ENCODE measurements around the gene CCDC85A. TPM values are rescaled to one million over a fixed set of nuclear protein-coding genes. Genes with fewer than 3 reads are reported as not detected.

The CCDC85A gene
- polyA plus RNA-seq, 1 donor from 2014 or later = 24.7 TPM

DNA sequence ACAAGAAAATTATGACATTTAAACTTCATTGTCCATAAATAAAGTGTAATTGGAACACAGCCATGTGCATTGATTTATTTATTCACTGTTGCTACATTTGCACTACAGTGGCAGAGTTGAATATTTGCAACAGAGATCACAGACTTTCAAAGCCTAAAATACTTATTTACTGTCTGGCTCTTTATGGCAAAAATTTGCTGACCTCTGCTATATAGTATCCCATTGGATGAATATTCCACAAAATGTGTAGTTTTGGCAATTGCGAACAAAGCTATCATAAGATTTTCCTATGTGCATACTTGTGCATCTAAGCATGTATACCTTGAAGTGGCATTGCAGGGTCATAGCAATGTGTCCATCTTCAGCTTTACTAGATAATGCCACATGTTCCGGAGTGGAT lies 32.1 kb downstream of the CCDC85A start:
- H3K27ac ChIP-seq (ENCODE audit: low read length) = no peak overlapping the region
- H4K20me1 ChIP-seq (ENCODE audit: insufficient read depth) = no peaks in the 10 kb centered on the region
- H3K4me3 ChIP-seq (ENCODE audit: low read length) = no peak overlapping the region
- no peak overlapping the region for H2AFZ ChIP-seq (ENCODE audit: low read depth, low read length)
- no peaks in the 10 kb centered on the region for H3K9me3 ChIP-seq (ENCODE audit: low read length)
- no peaks in the 10 kb centered on the region for H3K9me2 ChIP-seq (ENCODE audit: insufficient read depth, low read length)
- H3K36me3 ChIP-seq (ENCODE audit: insufficient read depth, low read length) = no peaks in the 10 kb centered on the region
- H3K79me2 ChIP-seq (replicated peaks; ENCODE audit: insufficient read depth, low read length) = no peaks in the 10 kb centered on the region
- H3K4me2 ChIP-seq (ENCODE audit: low read length) = no peak overlapping the region
- no peaks in the 10 kb centered on the region for H3K27me3 ChIP-seq (ENCODE audit: insufficient read depth, low read depth, low read length)
- no peaks in the 10 kb centered on the region for H3F3A ChIP-seq (ENCODE audit: insufficient read depth, low read length, poor library complexity, severe bottlenecking)
- TF ChIP-seq POLR2AphosphoS5 (IDR thresholded peaks at IDR 0.05) (no peak), SMC3 (conservative IDR thresholded peaks at IDR 0.05; ENCODE audit: poor library complexity) (no peak), MXI1 (conservative IDR thresholded peaks at IDR 0.05; ENCODE audit: poor library complexity, severe bottlenecking) (no peak), TAF1 (IDR thresholded peaks at IDR 0.05; ENCODE audit: low read depth) (no peak), RAD21 (conservative IDR thresholded peaks at IDR 0.05) (no peak), EP300 (conservative IDR thresholded peaks at IDR 0.05; ENCODE audit: poor library complexity, severe bottlenecking) (no peak), EZH2 (IDR thresholded peaks at IDR 0.05; ENCODE audit: borderline replicate concordance, insufficient read depth, low read length, poor library complexity, severe bottlenecking) (no peak)
- TF ChIP-seq, protein P1, sequence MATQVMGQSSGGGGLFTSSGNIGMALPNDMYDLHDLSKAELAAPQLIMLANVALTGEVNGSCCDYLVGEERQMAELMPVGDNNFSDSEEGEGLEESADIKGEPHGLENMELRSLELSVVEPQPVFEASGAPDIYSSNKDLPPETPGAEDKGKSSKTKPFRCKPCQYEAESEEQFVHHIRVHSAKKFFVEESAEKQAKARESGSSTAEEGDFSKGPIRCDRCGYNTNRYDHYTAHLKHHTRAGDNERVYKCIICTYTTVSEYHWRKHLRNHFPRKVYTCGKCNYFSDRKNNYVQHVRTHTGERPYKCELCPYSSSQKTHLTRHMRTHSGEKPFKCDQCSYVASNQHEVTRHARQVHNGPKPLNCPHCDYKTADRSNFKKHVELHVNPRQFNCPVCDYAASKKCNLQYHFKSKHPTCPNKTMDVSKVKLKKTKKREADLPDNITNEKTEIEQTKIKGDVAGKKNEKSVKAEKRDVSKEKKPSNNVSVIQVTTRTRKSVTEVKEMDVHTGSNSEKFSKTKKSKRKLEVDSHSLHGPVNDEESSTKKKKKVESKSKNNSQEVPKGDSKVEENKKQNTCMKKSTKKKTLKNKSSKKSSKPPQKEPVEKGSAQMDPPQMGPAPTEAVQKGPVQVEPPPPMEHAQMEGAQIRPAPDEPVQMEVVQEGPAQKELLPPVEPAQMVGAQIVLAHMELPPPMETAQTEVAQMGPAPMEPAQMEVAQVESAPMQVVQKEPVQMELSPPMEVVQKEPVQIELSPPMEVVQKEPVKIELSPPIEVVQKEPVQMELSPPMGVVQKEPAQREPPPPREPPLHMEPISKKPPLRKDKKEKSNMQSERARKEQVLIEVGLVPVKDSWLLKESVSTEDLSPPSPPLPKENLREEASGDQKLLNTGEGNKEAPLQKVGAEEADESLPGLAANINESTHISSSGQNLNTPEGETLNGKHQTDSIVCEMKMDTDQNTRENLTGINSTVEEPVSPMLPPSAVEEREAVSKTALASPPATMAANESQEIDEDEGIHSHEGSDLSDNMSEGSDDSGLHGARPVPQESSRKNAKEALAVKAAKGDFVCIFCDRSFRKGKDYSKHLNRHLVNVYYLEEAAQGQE (IDR thresholded peaks at IDR 0.05; ENCODE audit: borderline replicate concordance) = no peak
- TF ChIP-seq, protein P2, sequence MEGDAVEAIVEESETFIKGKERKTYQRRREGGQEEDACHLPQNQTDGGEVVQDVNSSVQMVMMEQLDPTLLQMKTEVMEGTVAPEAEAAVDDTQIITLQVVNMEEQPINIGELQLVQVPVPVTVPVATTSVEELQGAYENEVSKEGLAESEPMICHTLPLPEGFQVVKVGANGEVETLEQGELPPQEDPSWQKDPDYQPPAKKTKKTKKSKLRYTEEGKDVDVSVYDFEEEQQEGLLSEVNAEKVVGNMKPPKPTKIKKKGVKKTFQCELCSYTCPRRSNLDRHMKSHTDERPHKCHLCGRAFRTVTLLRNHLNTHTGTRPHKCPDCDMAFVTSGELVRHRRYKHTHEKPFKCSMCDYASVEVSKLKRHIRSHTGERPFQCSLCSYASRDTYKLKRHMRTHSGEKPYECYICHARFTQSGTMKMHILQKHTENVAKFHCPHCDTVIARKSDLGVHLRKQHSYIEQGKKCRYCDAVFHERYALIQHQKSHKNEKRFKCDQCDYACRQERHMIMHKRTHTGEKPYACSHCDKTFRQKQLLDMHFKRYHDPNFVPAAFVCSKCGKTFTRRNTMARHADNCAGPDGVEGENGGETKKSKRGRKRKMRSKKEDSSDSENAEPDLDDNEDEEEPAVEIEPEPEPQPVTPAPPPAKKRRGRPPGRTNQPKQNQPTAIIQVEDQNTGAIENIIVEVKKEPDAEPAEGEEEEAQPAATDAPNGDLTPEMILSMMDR (IDR thresholded peaks at IDR 0.05; ENCODE audit: poor library complexity, severe bottlenecking) = no peak
- H3K9ac ChIP-seq (ENCODE audit: low read length) = no peak overlapping the region

DNA sequence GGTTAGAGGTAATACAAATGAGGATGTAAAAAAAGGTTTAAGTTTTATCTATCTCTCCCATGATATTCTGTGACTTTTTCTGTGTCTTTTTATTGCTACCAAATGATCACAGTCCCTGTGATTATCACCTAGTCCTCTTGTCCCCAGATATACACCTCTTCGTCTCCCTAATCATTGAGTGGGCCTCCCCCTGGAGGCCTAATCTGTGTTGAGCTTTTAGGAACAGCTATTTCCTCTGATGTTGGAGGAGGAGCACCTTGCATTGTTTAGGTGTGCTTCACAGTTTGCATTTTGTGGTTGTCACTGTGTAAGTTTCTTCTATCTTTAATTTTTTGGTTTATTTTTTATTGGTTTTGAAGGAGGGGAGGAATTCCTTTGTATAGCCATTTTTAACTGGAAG lies 33.3 kb downstream of the CCDC85A start:
- Histone ChIP-seq H3K9me3 (ENCODE audit: low read length) (no peaks in the 10 kb centered on the region), H3K36me3 (ENCODE audit: insufficient read depth, low read length) (no peaks in the 10 kb centered on the region), H3K4me2 (ENCODE audit: low read length) (no peak overlapping the region), H3F3A (ENCODE audit: insufficient read depth, low read length, poor library complexity, severe bottlenecking) (no peaks in the 10 kb centered on the region), H3K4me3 (ENCODE audit: low read length) (no peak overlapping the region), H3K9me2 (ENCODE audit: insufficient read depth, low read length) (no peaks in the 10 kb centered on the region), H3K9ac (ENCODE audit: low read length) (no peak overlapping the region), H3K79me2 (replicated peaks; ENCODE audit: insufficient read depth, low read length) (no peaks in the 10 kb centered on the region), H3K27me3 (ENCODE audit: insufficient read depth, low read depth, low read length) (no peaks in the 10 kb centered on the region), H2AFZ (ENCODE audit: low read depth, low read length) (no peak overlapping the region), H4K20me1 (ENCODE audit: insufficient read depth) (no peaks in the 10 kb centered on the region), H3K27ac (ENCODE audit: low read length) (no peak overlapping the region)
- TF ChIP-seq MXI1 (conservative IDR thresholded peaks at IDR 0.05; ENCODE audit: poor library complexity, severe bottlenecking) (no peak), RAD21 (conservative IDR thresholded peaks at IDR 0.05) (no peak), TAF1 (IDR thresholded peaks at IDR 0.05; ENCODE audit: low read depth) (no peak), EP300 (conservative IDR thresholded peaks at IDR 0.05; ENCODE audit: poor library complexity, severe bottlenecking) (no peak)
- TF ChIP-seq, protein P2 (IDR thresholded peaks at IDR 0.05; ENCODE audit: poor library complexity, severe bottlenecking) = no peak
- TF ChIP-seq, protein P1 (IDR thresholded peaks at IDR 0.05; ENCODE audit: borderline replicate concordance) = no peak
